H9 (cell line): Measurements from ENCODE around the gene ZNF407. TPM values are rescaled to one million over a fixed set of nuclear protein-coding genes. Genes with fewer than 3 reads are reported as not detected.

Experiments used
- DNase-seq: peaks from one replicate; pipeline ENCODE4 v3.0.0-alpha.2; 2017
- H2AFZ ChIP-seq: one replicate; pipeline ENCODE4 v1.6.1; 2013; ENCODE audit warnings: mild to moderate bottlenecking, low read length, control low read depth, moderate library complexity
- H2AK5ac ChIP-seq: 2 replicates; pipeline ENCODE4 v1.6.1; 2013; ENCODE audit warnings: low read length, control low read depth, mixed read lengths; ENCODE audit not compliant: insufficient read length
- H2BK120ac ChIP-seq: one replicate; pipeline ENCODE4 v1.6.1; 2013; ENCODE audit warnings: low read depth, mild to moderate bottlenecking, low read length, control low read depth, inconsistent platforms; ENCODE audit not compliant: poor library complexity, severe bottlenecking
- H2BK12ac ChIP-seq: 2 replicates; pipeline ENCODE4 v1.6.1; 2013; ENCODE audit warnings: low read length, control low read depth, mixed read lengths, low read depth; ENCODE audit not compliant: insufficient read length
- H2BK15ac ChIP-seq: 2 replicates; pipeline ENCODE4 v1.6.1; 2013; ENCODE audit warnings: low read depth, low read length, control low read depth
- H2BK20ac ChIP-seq: one replicate; pipeline ENCODE4 v1.6.1; 2013; ENCODE audit warnings: low read depth, mild to moderate bottlenecking, low read length, control low read depth, inconsistent platforms; ENCODE audit not compliant: poor library complexity, severe bottlenecking
- H2BK5ac ChIP-seq: 2 replicates; pipeline ENCODE4 v1.6.1; 2013; ENCODE audit warnings: low read length, control low read depth, mixed read lengths; ENCODE audit not compliant: insufficient read length
- H3K14ac ChIP-seq: 2 replicates; pipeline ENCODE4 v1.6.1; 2013; ENCODE audit warnings: low read length, control low read depth; ENCODE audit not compliant: insufficient read depth
- H3K18ac ChIP-seq: 2 replicates; pipeline ENCODE4 v1.6.1; 2013; ENCODE audit warnings: low read depth, mild to moderate bottlenecking, mixed read lengths, low read length, control low read depth; ENCODE audit not compliant: insufficient read length
- H3K23ac ChIP-seq: 2 replicates; pipeline ENCODE4 v1.6.1; 2013; ENCODE audit warnings: low read length, control low read depth, mixed read lengths, low read depth; ENCODE audit not compliant: insufficient read length
- H3K23me2 ChIP-seq: 2 replicates; pipeline ENCODE4 v1.6.1; 2013; ENCODE audit warnings: low read depth, mild to moderate bottlenecking, mixed read lengths, low read length, control low read depth; ENCODE audit not compliant: insufficient read length, poor library complexity, severe bottlenecking
- H3K27ac ChIP-seq: 2 replicates; pipeline ENCODE4 v1.5.1; 2013; ENCODE audit warnings: low read length, control low read depth, mixed read lengths, low read depth; ENCODE audit not compliant: insufficient read length
- H3K27me3 ChIP-seq: 2 replicates; pipeline ENCODE4 v1.6.1; 2013; ENCODE audit warnings: low read length, control low read depth, inconsistent platforms; ENCODE audit not compliant: insufficient read depth
- H3K4ac ChIP-seq: 2 replicates; pipeline ENCODE4 v1.6.1; 2013; ENCODE audit warnings: low read depth, mild to moderate bottlenecking, control low read depth, inconsistent platforms, low read length, moderate library complexity
- H3K4me1 ChIP-seq: 2 replicates; pipeline ENCODE4 v1.6.1; 2013; ENCODE audit warnings: low read length, control low read depth, inconsistent platforms; ENCODE audit not compliant: insufficient read depth
- H3K4me2 ChIP-seq: 2 replicates; pipeline ENCODE4 v1.6.1; 2013; ENCODE audit warnings: low read length, control low read depth, mixed read lengths; ENCODE audit not compliant: insufficient read length, insufficient read depth
- H3K56ac ChIP-seq: 2 replicates; pipeline ENCODE4 v1.6.1; 2013; ENCODE audit warnings: low read depth, mild to moderate bottlenecking, mixed read lengths, low read length, control low read depth; ENCODE audit not compliant: insufficient read length
- H3K79me1 ChIP-seq: 2 replicates; pipeline ENCODE4 v1.6.1; 2013; ENCODE audit warnings: low read depth, mild to moderate bottlenecking, moderate library complexity, low read length, control low read depth, inconsistent platforms; ENCODE audit not compliant: insufficient read depth, poor library complexity, severe bottlenecking
- H3K79me2 ChIP-seq: 2 replicates; pipeline ENCODE4 v1.6.1; 2013; ENCODE audit warnings: low read length, control low read depth, inconsistent platforms; ENCODE audit not compliant: insufficient read depth
- H3K9ac ChIP-seq: 2 replicates; pipeline ENCODE4 v1.6.1; 2013; ENCODE audit warnings: low read length, control low read depth, mixed read lengths; ENCODE audit not compliant: insufficient read length; ENCODE audit errors: extremely low read depth
- H3K9me3 ChIP-seq: one replicate; pipeline ENCODE4 v1.6.1; 2013; ENCODE audit warnings: low read depth, low read length, inconsistent platforms; ENCODE audit not compliant: control insufficient read depth
- H3T11ph ChIP-seq: one replicate; pipeline ENCODE4 v1.6.1; 2013; ENCODE audit warnings: mild to moderate bottlenecking, low read length, control low read depth, inconsistent platforms
- H4K20me1 ChIP-seq: one replicate; pipeline ENCODE4 v1.6.1; 2013; ENCODE audit not compliant: control insufficient read depth, insufficient read length, insufficient read depth
- H4K5ac ChIP-seq: 2 replicates; pipeline ENCODE4 v1.6.1; 2013; ENCODE audit warnings: low read depth, mild to moderate bottlenecking, mixed read lengths, low read length, control low read depth; ENCODE audit not compliant: insufficient read length
- H4K8ac ChIP-seq: replicated peaks from 2 replicates; pipeline ENCODE4 v1.6.1; 2013; ENCODE audit warnings: low read length, control low read depth, mixed read lengths, low read depth; ENCODE audit not compliant: insufficient read length
- H4K91ac ChIP-seq: 2 replicates; pipeline ENCODE4 v1.6.1; 2013; ENCODE audit warnings: low read depth, mild to moderate bottlenecking, moderate library complexity, mixed read lengths, low read length, control low read depth; ENCODE audit not compliant: insufficient read length
- H3K27ac Mint-ChIP-seq, 3 experiments: 2 replicates in 2 of 3; 3 replicates in 1 of 3; pipeline ENCODE4 v1.8.0; 2020 to 2021; ENCODE audit warnings: mixed read lengths in 3 of 3, mild to moderate bottlenecking in 1 of 3, moderate library complexity in 1 of 3
- H3K27me3 Mint-ChIP-seq: 2 replicates; pipeline ENCODE4 v1.8.0; 2021; ENCODE audit warnings: low read depth, mild to moderate bottlenecking, moderate library complexity, mixed read lengths
- H3K36me3 Mint-ChIP-seq, 3 experiments: 2 replicates in 2 of 3; 3 replicates in 1 of 3; pipeline ENCODE4 v1.8.0; 2020 to 2021; ENCODE audit warnings: low read depth in 3 of 3, mixed read lengths in 3 of 3; ENCODE audit not compliant: insufficient read depth in 1 of 3
- H3K4me1 Mint-ChIP-seq, 2 experiments: 2 replicates each; pipeline ENCODE4 v1.8.0; 2020; ENCODE audit warnings: mixed read lengths in 2 of 2
- H3K4me3 Mint-ChIP-seq, 2 experiments: 2 replicates in 1 of 2; 3 replicates in 1 of 2; pipeline ENCODE4 v1.8.0; 2020 to 2021; ENCODE audit warnings: mild to moderate bottlenecking in 2 of 2, mixed read lengths in 2 of 2, moderate library complexity in 1 of 2
- H3K9me3 Mint-ChIP-seq, 2 experiments: 2 replicates in 1 of 2; 3 replicates in 1 of 2; pipeline ENCODE4 v1.8.0; 2020; ENCODE audit warnings: mild to moderate bottlenecking in 2 of 2, mixed read lengths in 2 of 2, moderate library complexity in 1 of 2
- CTCF ChIP-seq: fragments of 200-600 bp; sonication (generic); conservative IDR thresholded peaks from 3 replicates; pipeline ENCODE4 v1.8.0; 2021; ENCODE audit warnings: antibody characterized with exemption, mild to moderate bottlenecking
- WGBS: extraction: QIAGEN DNeasy Blood & Tissue Kit; methylation state at CpG from one replicate; pipeline ENCODE4 v1.1.7; 2013; ENCODE audit warnings: missing lambda C conversion rate, low lambda C conversion rate, mixed read lengths; ENCODE audit not compliant: insufficient read length; ENCODE audit errors: extremely low coverage; 5-methylcytosine and 5-hydroxymethylcytosine counted together
- total RNA-seq: library from RNA; stranded (reverse); gene quantifications from 2 replicates; pipeline ENCODE4 v1.2.1, GENCODE V29; 2021

ZNF407 gene
- total RNA-seq, 1 experiment from 2014 or later = 8.7 TPM

GRCh38 chr18:74682141-74682990 is 84.7 kb downstream of the ZNF407 start:
- peaks cover 11 to 13% of the 10 kb centered on the region in 2 experiments for H3K9me3 Mint-ChIP-seq
- no peak overlapping the region for H2BK5ac ChIP-seq

More at GRCh38 chr18:74682141-74682990, 84.7 kb downstream of the ZNF407 start:
- H2AFZ ChIP-seq = no peak overlapping the region
- Mint-ChIP-seq H3K27me3 (no peaks in the 10 kb centered on the region; the same call in 1 of the 2 replicates), H3K36me3 (peaks cover 5 to 16% (median 7%) of the 10 kb centered on the region in 3 experiments; a peak in 6 of 7 replicates), H3K4me1 (no peaks in the 10 kb centered on the region), H3K4me3 (no peak overlapping the region), H3K27ac (no peak overlapping the region)
- no peak overlapping the region for H2BK120ac ChIP-seq
- H3K9ac ChIP-seq = no peak overlapping the region
- H3K27me3 ChIP-seq = no peaks in the 10 kb centered on the region; the same call in 1 of the 2 replicates
- H3T11ph ChIP-seq = no peak overlapping the region
- no peak for DNase-seq
- H3K79me2 ChIP-seq = no peaks in the 10 kb centered on the region
- no peak overlapping the region for H2AK5ac ChIP-seq
- H3K18ac ChIP-seq = no peak overlapping the region
- WGBS = no CpG with 5 or more reads among the region's 11 CpGs
- H4K8ac ChIP-seq = no peak overlapping the region
- H3K23ac ChIP-seq = no peak overlapping the region
- H2BK20ac ChIP-seq = no peak overlapping the region
- H3K56ac ChIP-seq = no peak overlapping the region
- no peak overlapping the region for H2BK12ac ChIP-seq
- H4K5ac ChIP-seq = no peak overlapping the region
- H2BK15ac ChIP-seq = no peak overlapping the region
- H3K9me3 ChIP-seq = no peaks in the 10 kb centered on the region
- no peaks in the 10 kb centered on the region for H3K4me1 ChIP-seq
- no peak for TF ChIP-seq CTCF
- no peak overlapping the region for H4K91ac ChIP-seq
- H3K23me2 ChIP-seq = no peaks in the 10 kb centered on the region
- no peaks in the 10 kb centered on the region for H4K20me1 ChIP-seq
- H3K79me1 ChIP-seq = no peaks in the 10 kb centered on the region
- H3K14ac ChIP-seq = no peak overlapping the region; the same call in 1 of the 2 replicates
- no peak overlapping the region for H3K4ac ChIP-seq
- no peak overlapping the region for H3K27ac ChIP-seq
- no peak overlapping the region for H3K4me2 ChIP-seq
